GM12801 (cell line): ENCODE results near the gene DNAH2.

Source experiments
- CTCF ChIP-seq: IDR thresholded peaks from one replicate; pipeline ENCODE4 v1.5.1; 2011; ENCODE audit warnings: control low read depth; ENCODE audit not compliant: insufficient read length; ENCODE audit errors: extremely low read depth

The DNAH2 gene

GRCh38 chr17:7834957-7835813, 117.6 kb downstream of the DNAH2 start:
- TF ChIP-seq CTCF, result no peak

DNA sequence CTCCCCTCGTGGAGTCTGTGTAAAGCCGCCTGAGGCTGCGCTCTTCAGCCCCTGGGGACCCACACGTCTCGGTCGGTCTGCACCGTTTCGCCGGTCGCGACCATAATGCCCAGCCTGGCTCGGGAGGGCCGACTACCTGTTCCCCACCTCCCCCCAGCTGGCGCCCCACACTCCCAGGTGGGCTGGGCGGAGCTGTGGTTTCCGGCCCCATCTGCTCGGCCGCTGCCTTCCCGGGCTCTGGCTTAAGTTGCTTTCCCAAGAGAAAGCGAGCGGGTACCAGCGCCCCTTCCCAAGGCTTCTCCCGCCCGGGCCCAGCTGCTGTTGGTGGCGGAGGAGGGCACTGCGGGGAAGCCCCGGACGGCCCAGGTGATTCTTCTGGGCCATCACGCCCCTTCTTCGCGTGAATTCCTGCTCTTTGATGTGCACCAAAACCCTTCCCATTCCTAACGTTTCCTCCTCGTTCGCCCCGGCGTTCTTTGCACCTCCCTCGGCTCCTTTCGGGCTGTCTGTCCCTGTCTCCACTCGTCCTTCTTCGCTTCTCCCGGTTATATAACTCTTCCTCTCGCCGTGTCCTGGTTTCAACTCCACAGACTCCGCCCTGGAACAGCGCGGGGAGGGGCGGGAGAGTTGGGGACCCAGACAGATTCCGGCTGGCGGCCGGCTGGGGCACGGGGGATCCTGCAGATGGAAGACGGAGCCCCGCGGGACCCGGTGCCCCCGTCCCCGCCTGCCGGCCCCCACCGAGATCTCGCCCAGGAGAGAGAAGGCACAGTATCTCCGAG, 118.5 kb downstream of the DNAH2 start:
- no peak for TF ChIP-seq CTCF

DNA sequence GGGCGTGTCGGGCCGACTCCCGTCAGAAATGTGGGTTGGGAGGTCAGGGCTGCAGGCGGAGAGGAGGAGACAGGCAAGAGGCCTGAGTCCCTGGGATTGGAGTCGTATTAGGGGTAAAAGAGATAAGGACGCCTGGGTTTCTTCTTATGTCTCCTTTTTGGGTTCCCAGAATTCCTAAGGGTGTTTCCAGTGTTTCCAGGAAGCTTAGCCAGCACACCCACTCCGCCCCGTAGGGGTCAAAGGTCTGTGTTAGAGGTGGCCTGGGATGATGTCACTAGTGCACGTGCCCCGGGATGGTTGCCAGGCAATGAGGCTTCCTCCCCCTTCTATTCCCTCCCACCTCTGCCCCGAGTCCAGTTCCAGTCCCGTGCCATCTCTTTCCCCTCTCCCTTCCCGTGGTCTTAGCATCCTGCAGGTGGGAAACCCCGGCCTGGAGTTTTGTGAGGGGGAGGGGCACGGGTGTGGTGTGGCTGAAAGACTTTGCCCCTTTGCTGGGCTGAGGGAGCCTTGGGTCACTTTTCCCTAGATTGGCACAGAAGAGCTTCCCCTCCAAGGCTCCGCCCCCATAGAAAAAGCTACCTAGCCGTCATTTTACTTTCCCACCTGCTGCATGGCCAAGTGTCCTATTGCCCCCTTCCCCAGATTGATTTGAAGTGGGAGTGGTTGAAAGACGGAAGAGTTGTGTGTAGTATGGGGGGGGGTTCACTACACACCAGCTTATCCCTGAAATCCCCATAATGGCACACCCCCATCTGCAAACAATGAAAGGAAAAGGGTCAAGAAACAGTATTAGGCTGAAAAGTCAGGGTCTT, 119.3 kb downstream of the DNAH2 start:
- TF ChIP-seq CTCF, result no peak

GRCh38 chr17:7837408-7838088, 120.0 kb downstream of the DNAH2 start:
- TF ChIP-seq CTCF, result no peak

- TF ChIP-seq CTCF, result no peak
Measured at GRCh38 chr17:7838090-7839075, 120.8 kb downstream of the DNAH2 start.

GRCh38 chr17:7839190-7839875, 121.8 kb downstream of the DNAH2 start:
- TF ChIP-seq CTCF, result no peak
